MM.1S (cell line): Measurements from ENCODE around the gene RALGPS2.

ENCODE experiments used
- DNase-seq: peaks from one replicate; pipeline ENCODE4 v3.0.0-alpha.2; 2015
- H2AFZ ChIP-seq: fragments of 300-600 bp; sonication (generic); 2 replicates; pipeline ENCODE4 v1.6.0; 2016; ENCODE audit warnings: antibody characterized with exemption, low read length
- H3F3A ChIP-seq: fragments of 300-600 bp; sonication (generic); 2 replicates; pipeline ENCODE4 v1.6.1; 2016; ENCODE audit warnings: mild to moderate bottlenecking, antibody characterized with exemption, low read length, moderate library complexity, mixed read lengths; ENCODE audit not compliant: insufficient read depth
- H3K27ac ChIP-seq: fragments of 300-600 bp; sonication (generic); 2 replicates; pipeline ENCODE4 v1.5.1; 2016; ENCODE audit warnings: mild to moderate bottlenecking, low read length
- H3K27me3 ChIP-seq: fragments of 300-600 bp; sonication (generic); replicated peaks from 2 replicates; pipeline ENCODE4 v1.6.0; 2016; ENCODE audit warnings: low read length; ENCODE audit not compliant: insufficient read depth
- H3K36me3 ChIP-seq: fragments of 300-600 bp; sonication (generic); replicated peaks from 2 replicates; pipeline ENCODE4 v1.6.1; 2016; ENCODE audit warnings: mild to moderate bottlenecking, low read length, mixed read lengths; ENCODE audit not compliant: insufficient read depth
- H3K4me1 ChIP-seq: fragments of 300-600 bp; sonication (generic); 2 replicates; pipeline ENCODE4 v1.6.1; 2016; ENCODE audit warnings: low read length, mixed read lengths
- H3K4me2 ChIP-seq: fragments of 300-600 bp; sonication (generic); 2 replicates; pipeline ENCODE4 v1.6.0; 2016; ENCODE audit warnings: low read depth, low read length
- H3K4me3 ChIP-seq: fragments of 300-600 bp; sonication (generic); 2 replicates; pipeline ENCODE4 v1.5.1; 2016; ENCODE audit warnings: low read length, mixed read lengths
- H3K79me2 ChIP-seq: fragments of 300-600 bp; sonication (generic); 2 replicates; pipeline ENCODE4 v1.6.1; 2016; ENCODE audit warnings: mixed run types, low read length, mixed read lengths
- H3K9ac ChIP-seq: fragments of 300-600 bp; sonication (generic); 2 replicates; pipeline ENCODE4 v1.6.1; 2016; ENCODE audit warnings: low read length, mixed read lengths
- H3K9me2 ChIP-seq: fragments of 300-600 bp; sonication (generic); replicated peaks from 2 replicates; pipeline ENCODE4 v1.6.1; 2016; ENCODE audit warnings: mild to moderate bottlenecking, low read length, mixed read lengths; ENCODE audit not compliant: insufficient read depth
- H3K9me3 ChIP-seq: fragments of 300-600 bp; sonication (generic); replicated peaks from 2 replicates; pipeline ENCODE4 v1.6.1; 2016; ENCODE audit warnings: mild to moderate bottlenecking, low read length, mixed read lengths; ENCODE audit not compliant: insufficient read depth
- H4K20me1 ChIP-seq: fragments of 300-600 bp; sonication (generic); 2 replicates; pipeline ENCODE4 v1.6.1; 2016; ENCODE audit warnings: mild to moderate bottlenecking, low read length, moderate library complexity, mixed read lengths; ENCODE audit not compliant: insufficient read depth
- CTCF ChIP-seq: fragments of 300-600 bp; sonication (generic); IDR thresholded peaks from 2 replicates; pipeline ENCODE4 v1.5.1; 2016; ENCODE audit warnings: antibody characterized with exemption, low read length, mixed read lengths
- EZH2 ChIP-seq: fragments of 300-600 bp; sonication (generic); optimal IDR thresholded peaks from 2 replicates; pipeline ENCODE3; 2017; ENCODE audit warnings: low read depth, mild to moderate bottlenecking, antibody characterized with exemption, low read length, mixed read lengths
- EZH2phosphoT487 ChIP-seq: fragments of 300-600 bp; sonication (generic); IDR thresholded peaks from 2 replicates; pipeline ENCODE4 v1.6.1; 2018; ENCODE audit warnings: antibody characterized with exemption, low read length

Gene RALGPS2, protein sequence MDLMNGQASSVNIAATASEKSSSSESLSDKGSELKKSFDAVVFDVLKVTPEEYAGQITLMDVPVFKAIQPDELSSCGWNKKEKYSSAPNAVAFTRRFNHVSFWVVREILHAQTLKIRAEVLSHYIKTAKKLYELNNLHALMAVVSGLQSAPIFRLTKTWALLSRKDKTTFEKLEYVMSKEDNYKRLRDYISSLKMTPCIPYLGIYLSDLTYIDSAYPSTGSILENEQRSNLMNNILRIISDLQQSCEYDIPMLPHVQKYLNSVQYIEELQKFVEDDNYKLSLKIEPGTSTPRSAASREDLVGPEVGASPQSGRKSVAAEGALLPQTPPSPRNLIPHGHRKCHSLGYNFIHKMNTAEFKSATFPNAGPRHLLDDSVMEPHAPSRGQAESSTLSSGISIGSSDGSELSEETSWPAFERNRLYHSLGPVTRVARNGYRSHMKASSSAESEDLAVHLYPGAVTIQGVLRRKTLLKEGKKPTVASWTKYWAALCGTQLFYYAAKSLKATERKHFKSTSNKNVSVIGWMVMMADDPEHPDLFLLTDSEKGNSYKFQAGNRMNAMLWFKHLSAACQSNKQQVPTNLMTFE

GRCh38 chr1:178724728-178725465 is at the start of gene RALGPS2:
Gene RALGPS2 (plus strand): TSS chr1:178725244. CDS start chr1:178776765, 51,521 bp downstream.
- Histone ChIP-seq H3K36me3 (no peaks in the 10 kb centered on the region), H4K20me1 (no peaks in the 10 kb centered on the region), H3K4me2 (peak within 1 kb of the TSS; percentile 59), H3K4me1 (peaks cover 10% of the 10 kb centered on the region; the same call in 1 of the 2 replicates), H3K4me3 (peak within 1 kb of the TSS; percentile 85), H3K9me2 (no peaks in the 10 kb centered on the region), H2AFZ (peak within 1 kb of the TSS; percentile 93), H3K9me3 (no peaks in the 10 kb centered on the region), H3K27me3 (no peaks in the 10 kb centered on the region), H3K27ac (peak within 1 kb of the TSS; percentile 67; the same call in 1 of the 2 replicates), H3K79me2 (peaks cover 19% of the 10 kb centered on the region), H3F3A (peaks cover 7% of the 10 kb centered on the region; the same call in 1 of the 2 replicates), H3K9ac (peak within 1 kb of the TSS; percentile 75)
- DNase-seq = peak; percentile 88
- TF ChIP-seq EZH2 (no peak), EZH2phosphoT487 (no peak), CTCF (no peak)

- TF ChIP-seq EZH2 = no peak
- no peak for TF ChIP-seq EZH2phosphoT487
- TF ChIP-seq CTCF = no peak
- DNase-seq = no peak
- no peaks in the 10 kb centered on the region for H3K9me3 ChIP-seq
- H3K4me3 ChIP-seq = no peak overlapping the region
- H3K27ac ChIP-seq = no peak overlapping the region
- no peaks in the 10 kb centered on the region for H3K36me3 ChIP-seq
- H4K20me1 ChIP-seq = no peaks in the 10 kb centered on the region
- H3F3A ChIP-seq = no peaks in the 10 kb centered on the region
- H3K79me2 ChIP-seq = no peaks in the 10 kb centered on the region
- no peaks in the 10 kb centered on the region for H3K4me1 ChIP-seq
- H2AFZ ChIP-seq = no peak overlapping the region
- H3K4me2 ChIP-seq = no peak overlapping the region
- no peaks in the 10 kb centered on the region for H3K27me3 ChIP-seq
- H3K9ac ChIP-seq = no peak overlapping the region
- H3K9me2 ChIP-seq = no peaks in the 10 kb centered on the region
Observed at GRCh38 chr1:178679237-178679636, 45.8 kb upstream of the RALGPS2 start.

- Histone ChIP-seq H3K4me2 (no peak overlapping the region), H3K27me3 (no peaks in the 10 kb centered on the region), H3K4me1 (peaks cover 9% of the 10 kb centered on the region), H3K9ac (no peak overlapping the region), H2AFZ (no peak overlapping the region), H3K36me3 (no peaks in the 10 kb centered on the region), H3K27ac (no peak overlapping the region), H3K4me3 (no peak overlapping the region), H3F3A (no peaks in the 10 kb centered on the region), H3K9me2 (no peaks in the 10 kb centered on the region), H4K20me1 (no peaks in the 10 kb centered on the region), H3K9me3 (no peaks in the 10 kb centered on the region), H3K79me2 (no peaks in the 10 kb centered on the region)
- no peak for TF ChIP-seq CTCF
- TF ChIP-seq EZH2 = no peak
- no peak for DNase-seq
Observed at GRCh38 chr1:178682429-178682828, 42.6 kb upstream of the RALGPS2 start.
